Measurements from ENCODE around the gene FAM13A.
"Not testable (repeated sequence)": the region's sequence is repeated elsewhere in the genome, so short reads cannot be mapped to it uniquely, and the experiment has no call there.

Gene FAM13A

GRCh38 chr4:89039730-89040338 is 17.2 kb downstream of the FAM13A start:
- no peak for DNase-seq

DNA sequence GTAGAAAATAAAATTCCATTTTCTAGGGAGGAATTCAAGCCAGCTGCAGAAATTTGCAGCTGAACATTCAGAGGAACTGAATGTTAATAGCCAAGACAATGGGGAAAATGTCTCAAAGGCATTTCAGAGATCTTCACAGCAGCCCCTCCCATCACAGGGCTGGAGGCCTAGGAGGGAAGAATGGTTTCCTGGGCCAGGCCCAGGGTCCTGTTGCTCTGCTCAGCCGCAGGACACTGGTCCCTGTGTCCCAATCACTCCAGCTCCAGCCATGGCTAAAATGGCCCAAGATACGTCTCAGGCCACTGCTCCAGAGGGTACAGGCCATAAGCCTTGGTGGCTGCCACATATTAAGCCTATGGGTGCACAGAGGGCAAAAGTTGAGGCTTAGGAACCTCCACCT is 20.4 kb downstream of the FAM13A start:
- no peak for DNase-seq

DNA sequence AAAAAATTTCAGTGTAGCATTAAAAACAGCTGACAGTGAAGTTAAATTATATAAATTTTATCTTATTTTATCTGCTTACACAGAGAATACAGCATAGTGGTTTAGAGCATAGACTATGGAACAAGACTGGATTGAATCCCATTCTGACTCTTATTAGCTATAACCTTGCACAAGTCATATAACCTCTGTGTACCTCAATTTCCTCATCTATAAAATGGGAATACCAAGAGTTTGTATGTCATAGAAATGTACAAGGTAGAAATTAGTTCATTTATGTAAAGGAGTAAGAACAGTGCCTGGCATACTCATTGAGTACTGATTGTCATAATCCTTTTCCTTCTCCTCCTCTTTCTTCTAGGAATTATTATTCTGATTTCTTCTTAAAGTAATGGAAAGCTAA is 25.7 kb downstream of the FAM13A start:
- no peak for DNase-seq

DNA sequence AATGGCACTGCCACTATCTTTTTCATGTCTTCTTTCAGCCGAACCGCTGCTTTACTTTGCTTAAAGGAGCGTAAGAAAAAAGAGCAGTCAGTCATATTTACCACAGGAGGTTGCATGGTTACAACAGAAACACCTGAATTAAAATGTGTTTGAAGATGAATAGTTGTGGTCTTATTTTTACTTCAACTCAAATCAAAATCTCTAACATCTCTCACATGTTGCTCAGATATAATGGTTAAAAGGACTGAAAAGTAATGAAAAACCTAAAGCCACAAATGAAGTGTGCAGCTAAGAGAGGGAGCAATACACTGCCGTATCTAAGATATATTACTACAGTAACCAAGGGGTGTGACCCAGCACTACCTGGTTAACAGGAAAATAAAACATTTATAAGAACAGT is 27.4 kb downstream of the FAM13A start:
- DNase-seq, result no peak

- DNase-seq, result no peak
Observed at GRCh38 chr4:89026542-89026941, 30.4 kb downstream of the FAM13A start.

DNA sequence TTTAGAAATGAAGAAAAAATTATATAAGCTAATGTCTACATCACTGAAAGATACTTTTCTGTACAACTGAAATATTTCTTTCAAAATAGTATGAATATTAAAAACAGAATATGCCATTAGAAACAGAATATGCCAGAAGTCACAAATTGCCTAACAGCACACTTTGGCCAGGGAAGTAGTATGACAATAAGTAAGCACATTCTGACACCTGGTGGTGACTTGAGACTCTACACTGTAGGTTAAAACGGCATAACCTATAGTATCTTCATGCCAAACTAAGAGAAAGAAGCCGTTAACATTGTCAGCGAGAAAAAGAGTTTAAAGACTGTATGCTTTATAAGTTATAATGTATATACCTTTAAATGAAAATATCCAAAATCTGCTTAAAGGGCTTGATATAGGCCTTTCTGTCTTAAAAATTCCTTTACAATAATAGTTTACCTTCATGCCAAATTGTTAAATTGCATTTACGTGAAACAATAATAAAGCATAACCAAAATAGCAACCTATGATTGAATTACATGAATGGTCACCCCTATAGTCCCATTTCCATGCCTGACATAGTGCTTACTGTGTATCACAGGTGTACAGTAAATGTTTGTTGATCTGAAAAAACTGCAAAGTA is 32.8 kb downstream of the FAM13A start:
- DNase-seq, result peak; percentile 56

GRCh38 chr4:89023140-89023539 is 33.8 kb downstream of the FAM13A start:
- DNase-seq, result no peak

GRCh38 chr4:89022426-89023128 is 34.4 kb downstream of the FAM13A start:
- DNase-seq, result no peak

- DNase-seq, result no peak
Observed at GRCh38 chr4:89021684-89022083, 35.3 kb downstream of the FAM13A start.

GRCh38 chr4:89021062-89021461 is 35.9 kb downstream of the FAM13A start:
- DNase-seq, result no peak

DNA sequence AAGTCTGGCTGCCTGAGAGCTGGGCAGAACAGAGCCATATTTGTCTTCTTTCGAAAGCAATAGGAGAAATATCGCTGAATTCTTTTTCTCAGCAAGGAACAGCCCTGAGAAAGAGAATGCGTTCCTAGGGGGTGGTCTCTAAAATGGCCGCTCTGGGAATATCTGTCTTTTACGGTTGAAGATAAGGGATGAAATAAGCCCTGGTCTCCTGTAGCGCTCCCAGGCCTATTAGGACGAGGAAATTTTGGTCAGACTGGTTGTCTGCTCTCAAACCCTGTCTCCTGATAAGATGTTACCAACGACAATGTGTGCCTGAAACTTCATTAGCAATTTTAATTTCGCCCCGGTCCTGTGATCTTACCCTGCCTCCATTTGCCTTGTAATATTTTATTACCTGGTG is 42.1 kb downstream of the FAM13A start:
- DNase-seq, result not testable (repeated sequence)

GRCh38 chr4:89009761-89010369 is 47.1 kb downstream of the FAM13A start:
- DNase-seq, result no peak

DNA sequence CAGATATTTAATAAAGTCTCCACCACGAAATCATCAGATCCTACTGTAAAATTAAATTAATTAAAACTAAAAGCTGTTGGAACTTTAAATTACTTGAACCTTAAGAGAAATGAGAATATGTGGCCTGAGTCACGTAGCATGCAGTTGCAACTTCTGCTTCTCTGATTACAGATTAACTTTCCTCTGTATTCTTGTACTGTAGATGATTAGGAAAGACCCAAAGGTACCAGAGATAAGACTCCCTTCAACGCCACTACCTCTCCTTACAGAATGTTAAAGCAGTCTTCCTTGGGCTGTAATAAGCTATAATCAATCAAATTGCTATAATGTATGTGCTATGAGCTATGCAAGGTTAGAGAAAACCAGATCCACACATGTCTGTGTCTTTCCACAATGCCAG is 47.9 kb downstream of the FAM13A start:
- no peak for DNase-seq

DNA sequence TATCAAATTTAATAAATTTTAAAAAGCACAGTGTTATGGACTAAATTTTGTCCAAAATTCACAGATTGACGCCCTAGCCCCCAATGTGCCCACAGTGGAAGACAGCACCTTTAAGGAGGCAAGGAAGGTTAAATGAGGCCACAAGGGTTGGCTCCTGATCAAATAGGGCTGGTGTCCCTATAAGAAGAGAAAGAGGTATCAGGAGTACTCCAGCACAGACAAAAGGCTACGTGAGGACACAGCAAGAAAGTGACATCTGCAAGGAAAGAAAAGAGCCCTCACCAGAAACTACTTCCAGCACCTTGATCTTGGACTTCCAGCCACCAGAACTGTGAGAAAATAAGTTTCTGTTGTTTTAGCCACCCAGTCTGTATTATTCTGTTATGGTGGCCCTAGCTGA is 48.8 kb downstream of the FAM13A start:
- no peak for DNase-seq

DNA sequence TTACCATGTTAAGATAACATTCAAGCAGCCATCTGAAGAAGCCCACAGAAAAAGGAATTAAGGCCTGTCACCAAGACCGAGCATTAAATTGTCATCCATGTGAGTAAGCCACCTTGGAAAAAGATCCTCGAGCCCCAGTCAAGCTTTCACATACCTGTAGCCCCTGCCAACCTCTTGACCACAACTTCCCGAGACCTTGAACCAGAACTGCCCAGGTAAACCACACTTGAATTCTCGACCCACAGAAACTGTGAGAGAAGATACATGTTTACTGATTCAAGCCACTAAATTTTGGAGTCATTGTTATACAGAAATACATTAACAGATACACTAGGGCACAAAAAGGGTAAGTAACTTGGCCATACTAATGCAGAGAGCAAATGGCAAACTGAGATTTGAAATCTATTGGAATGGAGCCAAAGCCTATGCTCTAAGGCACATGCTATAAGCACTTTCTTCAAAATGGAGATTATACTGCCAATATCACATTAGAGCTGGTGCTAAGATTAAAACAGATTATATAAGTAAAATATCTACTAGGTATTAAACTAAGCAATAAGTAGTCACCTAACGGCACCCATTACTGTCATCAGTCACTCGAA is 49.5 kb downstream of the FAM13A start:
- DNase-seq, result no peak

GRCh38 chr4:89006307-89006706 is 50.7 kb downstream of the FAM13A start:
- no peak for DNase-seq

DNA sequence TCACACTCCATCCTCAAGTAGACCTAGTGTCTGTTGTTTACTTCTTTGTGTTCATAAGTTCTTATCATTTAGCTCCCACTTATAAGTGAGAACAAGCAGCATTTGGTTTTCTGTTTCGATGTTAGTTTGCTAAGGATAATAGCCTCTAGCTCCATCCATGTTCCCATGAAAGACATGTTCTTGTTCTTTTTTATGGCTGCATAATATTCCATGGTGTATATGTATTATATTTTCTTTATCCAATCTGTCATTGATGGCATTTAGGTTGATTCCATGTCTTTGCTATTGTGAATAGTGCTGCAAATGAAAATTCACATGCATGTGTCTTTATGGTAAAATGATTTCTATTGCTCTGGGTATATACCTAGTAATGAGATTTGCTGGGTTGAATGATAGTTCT is 51.9 kb downstream of the FAM13A start:
- not testable (repeated sequence) for DNase-seq

DNA sequence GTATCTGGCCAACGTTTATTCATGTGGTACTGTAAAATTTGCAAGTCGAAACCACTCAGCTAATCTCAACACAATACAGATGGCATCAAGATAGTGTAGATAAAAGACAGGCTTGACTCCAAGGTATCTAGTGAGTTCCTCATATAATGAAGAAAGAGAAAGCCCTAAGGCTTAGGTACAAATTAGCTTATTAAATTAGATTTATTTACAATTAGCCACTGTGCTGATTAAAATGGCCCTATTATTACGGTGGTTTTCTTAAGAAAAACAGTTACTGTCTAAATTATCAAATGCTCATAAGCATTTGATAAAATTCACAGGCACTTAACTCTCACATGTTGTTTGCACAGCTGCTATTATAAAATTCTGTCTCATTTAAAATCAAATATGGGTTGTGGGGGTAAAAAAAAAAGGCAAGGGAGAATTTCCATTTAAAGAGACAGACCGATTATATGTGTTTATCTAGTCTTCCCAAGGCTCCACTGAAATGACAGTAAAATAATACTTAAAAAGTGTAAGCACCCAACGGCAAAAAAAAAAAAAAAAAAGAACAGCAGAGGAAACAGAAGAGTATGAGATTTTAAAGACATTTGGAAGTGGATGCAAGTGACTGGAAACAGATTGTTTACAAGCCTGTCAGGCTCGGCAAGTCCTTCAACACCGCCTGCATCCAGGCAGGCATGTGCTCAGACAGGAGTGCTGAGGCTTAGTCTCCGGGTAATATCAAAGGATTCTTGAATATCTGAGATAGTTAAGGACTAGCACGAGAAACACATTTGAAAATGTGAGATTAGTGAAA is 55.1 kb downstream of the FAM13A start:
- DNase-seq, result no peak

DNA sequence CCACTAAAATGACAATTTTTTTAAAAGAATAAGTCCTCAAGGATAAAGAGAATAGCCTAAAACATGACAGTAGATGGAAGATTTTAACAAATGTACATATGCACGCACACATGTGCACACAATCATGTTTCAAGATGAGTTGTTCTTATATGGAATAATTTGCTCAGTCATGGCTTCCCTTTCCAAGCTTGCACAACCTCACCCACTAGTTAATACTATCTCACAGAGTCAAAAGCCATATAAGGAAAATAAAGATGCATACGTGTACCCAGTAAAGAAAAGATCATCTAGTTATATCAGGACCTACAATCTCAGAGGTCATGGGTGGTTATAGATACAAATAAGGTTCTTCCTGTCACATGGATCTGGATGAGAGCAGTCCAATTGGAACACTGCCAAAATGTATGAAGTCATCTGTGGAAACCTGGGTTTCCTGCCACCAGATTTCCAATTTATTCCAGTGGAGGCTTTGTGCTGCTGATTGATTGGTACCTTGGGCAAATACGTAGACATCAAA is 56.1 kb downstream of the FAM13A start:
- no peak for DNase-seq

DNA sequence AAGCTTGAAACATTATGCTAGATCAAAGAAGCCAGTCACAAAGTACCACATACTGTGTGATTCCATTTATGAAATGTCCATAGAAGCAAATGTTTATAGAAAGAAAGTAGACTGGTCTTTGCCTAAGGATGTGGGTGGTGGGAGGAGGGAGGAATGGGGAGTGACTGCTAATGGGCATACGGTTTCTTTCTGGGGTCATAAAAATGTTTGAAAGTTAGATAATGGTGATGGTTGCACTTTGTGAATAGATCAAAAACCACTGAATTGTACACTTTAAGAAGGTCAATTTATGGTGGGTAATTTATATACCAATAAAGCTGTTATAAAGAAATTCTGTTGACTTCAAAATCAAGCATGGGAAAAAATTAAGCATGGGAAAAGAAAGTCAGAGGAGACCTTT is 56.6 kb downstream of the FAM13A start:
- DNase-seq, result no peak

DNA sequence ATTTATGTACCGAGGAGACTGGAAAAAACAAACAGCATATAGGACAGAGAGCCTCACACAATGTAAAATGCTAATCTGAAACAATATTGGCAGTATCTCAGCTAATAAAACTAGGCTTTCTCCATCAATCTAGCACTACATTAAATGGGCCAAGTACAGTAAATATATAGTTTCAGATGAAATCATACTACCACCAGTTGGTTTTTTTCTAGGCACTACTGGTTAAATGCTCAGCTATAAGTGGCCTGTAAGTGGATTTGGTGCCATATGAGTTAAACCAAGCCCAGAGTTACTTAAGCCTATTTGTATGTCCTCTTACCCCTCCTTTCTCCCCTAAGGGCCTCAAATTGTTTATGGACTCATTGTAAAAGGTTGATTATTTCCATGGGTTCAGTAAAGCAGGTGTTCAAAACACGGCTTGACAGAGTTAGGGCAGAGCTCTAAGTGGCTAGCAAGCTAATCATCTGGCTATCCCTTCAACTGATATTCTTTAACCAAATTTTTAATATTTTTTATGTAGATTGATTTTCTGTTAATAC is 57.5 kb downstream of the FAM13A start:
- no peak for DNase-seq

DNA sequence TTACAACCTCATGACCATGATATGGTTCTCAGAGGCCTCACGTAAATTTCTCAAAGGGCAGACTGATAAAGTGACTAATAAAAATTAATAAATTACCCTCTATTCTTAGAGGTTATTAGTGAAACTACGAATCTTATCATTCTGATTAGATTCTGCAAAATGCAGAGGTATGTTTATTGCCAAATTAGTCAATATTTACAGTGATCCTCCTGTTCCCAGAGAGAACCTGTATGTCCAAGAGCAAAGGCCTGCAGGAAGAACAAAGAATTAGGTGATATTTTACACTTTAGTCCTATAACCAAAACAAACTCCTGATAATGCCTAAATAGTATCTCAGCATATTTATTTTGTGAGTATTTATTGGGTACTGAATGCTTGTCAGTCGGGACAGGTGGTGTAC is 58.1 kb downstream of the FAM13A start:
- no peak for DNase-seq
